Mesenchymal stem cell (in vitro differentiated cells and primary cell): ENCODE data around the gene TENM3.
"Not testable (repeated sequence)": the region's sequence is repeated elsewhere in the genome, so short reads cannot be mapped to it uniquely, and the experiment has no call there.

Experiments used
- DNase-seq: peaks from one replicate; pipeline ENCODE4 v3.0.0-alpha.2; 2013
- H2AFZ ChIP-seq: one replicate; pipeline ENCODE4 v1.6.1; 2013; ENCODE audit warnings: low read depth, mild to moderate bottlenecking, control low read depth, inconsistent platforms, low read length, moderate library complexity
- H2AK5ac ChIP-seq: 2 replicates; pipeline ENCODE4 v1.6.1; 2013; ENCODE audit warnings: low read length, moderate library complexity, mild to moderate bottlenecking, inconsistent platforms; ENCODE audit not compliant: severe bottlenecking
- H2BK120ac ChIP-seq: one replicate; pipeline ENCODE4 v1.6.1; 2013; ENCODE audit warnings: low read depth, mild to moderate bottlenecking, inconsistent platforms, low read length, moderate library complexity
- H2BK12ac ChIP-seq, 2 experiments: one replicate each; pipeline ENCODE4 v1.6.1; 2013; ENCODE audit warnings: inconsistent platforms in 2 of 2, low read length in 2 of 2, mild to moderate bottlenecking in 2 of 2, moderate library complexity in 2 of 2, control low read depth in 1 of 2
- H2BK15ac ChIP-seq: one replicate; pipeline ENCODE4 v1.6.1; 2013; ENCODE audit warnings: mild to moderate bottlenecking, low read depth, inconsistent platforms; ENCODE audit not compliant: poor library complexity, severe bottlenecking
- H2BK5ac ChIP-seq: 2 replicates; pipeline ENCODE4 v1.6.1; 2013; ENCODE audit warnings: low read depth, mild to moderate bottlenecking, low read length, control low read depth, inconsistent platforms; ENCODE audit not compliant: poor library complexity, severe bottlenecking
- H3K14ac ChIP-seq, 2 experiments: one replicate each; pipeline ENCODE4 v1.6.1; 2013; ENCODE audit warnings: inconsistent platforms in 2 of 2, low read length in 2 of 2, control low read depth in 1 of 2, mild to moderate bottlenecking in 1 of 2, moderate library complexity in 1 of 2
- H3K18ac ChIP-seq, 2 experiments: one replicate each; pipeline ENCODE4 v1.6.1; 2013; ENCODE audit warnings: inconsistent platforms in 2 of 2, low read length in 2 of 2, control low read depth in 1 of 2, low read depth in 1 of 2, mild to moderate bottlenecking in 1 of 2
- H3K23ac ChIP-seq, 2 experiments: one replicate each; pipeline ENCODE4 v1.6.1; 2013; ENCODE audit warnings: inconsistent platforms in 2 of 2, low read length in 2 of 2, mild to moderate bottlenecking in 2 of 2, moderate library complexity in 2 of 2, control low read depth in 1 of 2
- H3K27ac ChIP-seq: 2 replicates; pipeline ENCODE4 v1.5.1; 2013; ENCODE audit warnings: mild to moderate bottlenecking, moderate library complexity, low read length, control low read depth, inconsistent platforms; ENCODE audit not compliant: poor library complexity, severe bottlenecking
- H3K27me3 ChIP-seq, 2 experiments: 2 replicates each; pipeline versions ENCODE4 v1.6.1 to v1.7.0; 2013; ENCODE audit warnings: low read length in 2 of 2, mild to moderate bottlenecking in 2 of 2, moderate library complexity in 2 of 2, control low read depth in 1 of 2, inconsistent platforms in 1 of 2; ENCODE audit not compliant: control insufficient read depth in 1 of 2, insufficient read depth in 1 of 2
- H3K36me3 ChIP-seq, 2 experiments: 2 replicates each; pipeline versions ENCODE4 v1.6.1 to v1.7.0; 2013; ENCODE audit warnings: low read length in 2 of 2, control low read depth in 1 of 2, inconsistent platforms in 1 of 2, low read depth in 1 of 2, mild to moderate bottlenecking in 1 of 2; ENCODE audit not compliant: insufficient read depth in 2 of 2, control insufficient read depth in 1 of 2
- H3K4ac ChIP-seq, 2 experiments: one replicate each; pipeline ENCODE4 v1.6.1; 2013; ENCODE audit warnings: inconsistent platforms in 2 of 2, low read length in 2 of 2, mild to moderate bottlenecking in 2 of 2, moderate library complexity in 2 of 2, control low read depth in 1 of 2, low read depth in 1 of 2
- H3K4me1 ChIP-seq: 2 replicates; pipeline ENCODE4 v1.6.1; 2013; ENCODE audit warnings: low read depth, low read length, control low read depth; ENCODE audit not compliant: control insufficient read depth, insufficient read depth
- H3K4me2 ChIP-seq: 2 replicates; pipeline ENCODE4 v1.6.1; 2013; ENCODE audit warnings: low read length, mild to moderate bottlenecking, inconsistent platforms; ENCODE audit not compliant: poor library complexity, severe bottlenecking
- H3K4me3 ChIP-seq, 2 experiments: 2 replicates each; pipeline versions ENCODE4 v1.5.1 to v1.7.0; 2013; ENCODE audit warnings: low read length in 2 of 2, mild to moderate bottlenecking in 2 of 2, control low read depth in 1 of 2, low read depth in 1 of 2; ENCODE audit not compliant: insufficient read depth in 1 of 2
- H3K79me1 ChIP-seq: replicated peaks from 2 replicates; pipeline ENCODE4 v1.6.1; 2013; ENCODE audit warnings: mild to moderate bottlenecking, control low read depth, low read length, inconsistent platforms; ENCODE audit not compliant: poor library complexity, severe bottlenecking
- H3K9ac ChIP-seq: 2 replicates; pipeline ENCODE4 v1.7.0; 2013; ENCODE audit warnings: mild to moderate bottlenecking, low read length, moderate library complexity
- H3K9me3 ChIP-seq: 2 replicates; pipeline ENCODE4 v1.7.0; 2013; ENCODE audit warnings: mild to moderate bottlenecking, low read length; ENCODE audit not compliant: control insufficient read depth
- H4K8ac ChIP-seq: one replicate; pipeline ENCODE4 v1.6.1; 2013; ENCODE audit warnings: inconsistent platforms, mild to moderate bottlenecking, low read length, moderate library complexity
- H4K91ac ChIP-seq: one replicate; pipeline ENCODE4 v1.6.1; 2013; ENCODE audit warnings: mild to moderate bottlenecking, low read length, inconsistent platforms
- WGBS: methylation state at CpG from one replicate; pipeline ENCODE4 v1.1.7; 2013; ENCODE audit warnings: mixed read lengths; 5-methylcytosine and 5-hydroxymethylcytosine counted together

Gene TENM3

DNA sequence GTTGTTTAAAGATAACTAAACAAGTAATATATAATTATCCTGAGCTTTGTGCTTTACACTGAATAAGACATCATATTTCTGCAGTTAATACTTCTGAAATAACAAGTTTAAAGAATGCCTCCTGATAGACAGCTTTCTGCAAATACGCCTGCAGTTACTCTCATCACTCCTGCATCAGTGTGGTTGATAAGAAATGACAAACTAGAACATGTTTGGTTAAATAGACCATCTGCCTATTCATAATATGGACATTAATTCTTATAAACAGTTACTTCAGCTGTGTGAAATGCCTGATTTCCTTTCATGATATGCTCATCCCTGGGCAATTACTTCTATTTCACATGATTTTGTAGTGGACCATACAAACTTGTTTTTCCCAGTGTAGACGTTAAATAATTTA is 7.0 kb upstream of the TENM3 start:
- H2AK5ac ChIP-seq, result no peak overlapping the region
- H3K23ac ChIP-seq, result no peak overlapping the region
- H2BK5ac ChIP-seq, result no peak overlapping the region
- no peak overlapping the region for H3K4me3 ChIP-seq
- peaks cover 0 to 3% of the 10 kb centered on the region in 2 experiments for H3K36me3 ChIP-seq
- H3K4ac ChIP-seq, result no peak overlapping the region
- 83% methylated on average over 1 of the region's 2 CpGs for WGBS
- no peak overlapping the region for H4K91ac ChIP-seq
- DNase-seq, result no peak
- peaks cover 15% of the 10 kb centered on the region for H3K4me1 ChIP-seq
- no peak overlapping the region for H2BK15ac ChIP-seq
- H3K9me3 ChIP-seq, result no peaks in the 10 kb centered on the region
- no peak overlapping the region for H3K9ac ChIP-seq
- H2BK120ac ChIP-seq, result no peak overlapping the region
- no peak overlapping the region for H3K14ac ChIP-seq
- no peaks in the 10 kb centered on the region for H3K27me3 ChIP-seq
- no peak overlapping the region for H2BK12ac ChIP-seq
- no peak overlapping the region for H3K27ac ChIP-seq
- H3K79me1 ChIP-seq, result peaks cover 19% of the 10 kb centered on the region
- H3K4me2 ChIP-seq, result no peak overlapping the region
- H2AFZ ChIP-seq, result no peak overlapping the region
- no peak overlapping the region for H4K8ac ChIP-seq
- H3K18ac ChIP-seq, result no peak overlapping the region

DNA sequence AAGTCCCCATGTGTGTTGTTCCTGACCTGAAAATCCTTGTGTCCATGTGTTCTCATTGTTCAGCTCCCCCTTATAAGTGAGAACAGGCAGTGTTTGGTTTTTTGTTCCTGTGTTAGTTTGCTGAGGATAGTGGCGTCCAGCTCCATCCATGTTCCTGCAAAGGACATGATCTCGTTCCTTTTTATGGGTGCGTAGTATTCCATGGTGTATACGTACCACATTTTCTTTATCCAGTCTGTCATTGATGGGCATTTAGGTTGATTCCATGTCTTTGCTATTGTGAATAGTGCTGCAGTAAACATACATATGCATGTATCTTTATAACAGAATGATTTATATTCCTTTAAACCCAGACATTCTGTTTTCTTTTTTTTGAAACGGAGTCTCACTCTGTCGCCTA is 6.2 kb upstream of the TENM3 start:
- not testable (repeated sequence) for H2BK12ac ChIP-seq, H3K9ac ChIP-seq

DNA sequence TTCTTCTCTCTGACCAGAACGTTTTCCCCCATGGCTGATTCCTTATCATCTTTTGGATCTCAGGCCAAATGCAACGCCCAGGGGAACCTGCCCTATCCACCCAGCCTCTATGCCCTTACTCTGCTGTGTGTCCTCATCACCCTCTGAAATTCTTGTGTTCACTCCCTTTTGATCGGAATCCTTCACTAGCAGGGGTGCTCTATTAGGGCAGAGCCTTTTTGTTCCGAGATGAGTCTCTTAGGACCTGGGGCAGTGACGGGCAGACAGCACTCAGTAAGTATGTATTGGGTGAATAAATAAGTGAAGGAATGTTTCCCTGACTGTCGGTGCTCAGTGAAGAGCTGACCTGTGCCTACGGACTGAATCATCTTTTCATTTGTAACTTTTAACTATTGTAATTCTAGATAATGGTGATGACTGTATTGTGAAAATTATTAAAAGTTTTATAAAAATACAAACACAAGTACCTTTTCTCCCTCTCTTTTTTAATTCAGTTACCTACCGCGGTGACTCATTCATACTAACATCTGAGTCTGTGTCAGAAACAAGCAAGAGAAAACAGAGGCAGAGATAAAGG is 4.8 kb upstream of the TENM3 start:
- peak overlapping the region; percentile 79 for H3K27ac ChIP-seq
- no peaks in the 10 kb centered on the region for H3K27me3 ChIP-seq
- H2BK12ac ChIP-seq, result no peak overlapping the region
- WGBS, result 33% methylated on average over 5 of the region's 9 CpGs
- peaks cover 13% of the 10 kb centered on the region for H3K4me1 ChIP-seq
- no peaks in the 10 kb centered on the region for H3K9me3 ChIP-seq
- no peak overlapping the region for H3K9ac ChIP-seq
- H3K4ac ChIP-seq, result no peak overlapping the region
- no peak overlapping the region for H3K23ac ChIP-seq
- peaks cover 14% of the 10 kb centered on the region for H3K79me1 ChIP-seq
- no peak overlapping the region for H4K91ac ChIP-seq
- H3K36me3 ChIP-seq, result no peaks in the 10 kb centered on the region
- no peak for DNase-seq
- H3K4me2 ChIP-seq, result peak overlapping the region; percentile 35
- no peak overlapping the region for H2BK15ac ChIP-seq
- H2BK5ac ChIP-seq, result no peak overlapping the region
- no peak overlapping the region for H4K8ac ChIP-seq
- H2AK5ac ChIP-seq, result peak overlapping the region; percentile 7
- no peak overlapping the region for H3K4me3 ChIP-seq
- no peak overlapping the region for H3K14ac ChIP-seq
- H3K18ac ChIP-seq, result no peak overlapping the region
- no peak overlapping the region for H2AFZ ChIP-seq
- H2BK120ac ChIP-seq, result no peak overlapping the region

More for the DNA sequence above, 6.2 kb upstream of the TENM3 start:
- not testable (repeated sequence) for H4K8ac ChIP-seq, H3K14ac ChIP-seq, H2BK15ac ChIP-seq, H3K27ac ChIP-seq, H2AFZ ChIP-seq, H4K91ac ChIP-seq, H3K4ac ChIP-seq, H2BK120ac ChIP-seq, H3K18ac ChIP-seq, H3K9me3 ChIP-seq, H3K23ac ChIP-seq, H3K4me2 ChIP-seq, H2BK5ac ChIP-seq, H3K27me3 ChIP-seq, H3K4me3 ChIP-seq, H2AK5ac ChIP-seq, H3K36me3 ChIP-seq, DNase-seq
- WGBS, result 87% methylated on average over 5 of the region's 6 CpGs
- Histone ChIP-seq H3K79me1 (peaks cover 14% of the 10 kb centered on the region), H3K4me1 (peaks cover 13% of the 10 kb centered on the region)

DNA sequence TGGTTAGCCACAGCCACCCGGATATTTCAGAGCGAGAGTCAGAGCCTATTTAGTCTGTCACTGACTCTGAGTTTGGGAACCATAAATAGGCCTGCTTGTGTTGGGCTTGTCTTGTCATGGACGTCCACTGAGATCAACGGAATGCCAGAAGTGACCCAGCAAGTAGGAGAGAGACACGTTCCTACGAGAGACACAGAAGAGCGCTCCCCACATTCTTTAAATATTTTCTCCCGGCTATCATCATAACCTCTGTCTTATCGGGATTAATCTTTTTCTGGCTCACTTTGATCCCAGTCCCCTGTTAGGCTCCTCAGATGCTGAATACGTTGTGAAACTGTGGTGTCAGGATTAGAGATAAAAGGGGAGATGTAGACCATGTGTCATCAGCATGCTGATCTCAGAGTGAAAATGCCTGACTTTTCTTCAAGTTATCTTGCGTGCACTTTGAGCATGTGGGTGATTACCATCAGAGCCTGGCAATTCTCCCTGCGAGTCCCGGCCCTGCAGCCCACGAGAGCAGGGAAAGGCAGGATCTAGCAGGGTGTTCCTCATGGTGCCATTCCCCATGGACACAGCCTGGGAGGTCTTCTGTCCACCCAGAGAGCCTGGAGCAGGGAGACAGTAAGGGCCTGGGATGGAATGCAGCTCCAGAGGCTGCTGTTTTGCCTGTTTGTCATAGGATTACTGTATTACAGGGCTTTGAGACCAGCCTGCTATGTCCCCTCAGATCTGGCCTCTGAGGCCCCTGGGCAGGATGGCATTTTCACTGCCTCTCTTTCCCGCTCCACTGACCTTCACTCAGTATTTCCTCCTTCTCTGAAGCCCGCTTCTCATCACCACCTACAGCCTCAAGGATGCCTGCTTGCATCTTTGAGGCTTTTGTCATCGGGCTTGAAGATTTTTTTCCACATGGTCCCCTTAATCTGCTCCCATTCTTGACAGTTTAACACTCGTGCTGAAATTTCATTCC is 2.8 kb upstream of the TENM3 start:
- no peak overlapping the region for H2AFZ ChIP-seq
- peak overlapping the region; percentile 3 for H2BK5ac ChIP-seq
- peak overlapping the region; percentile 76 for H2AK5ac ChIP-seq
- no peak overlapping the region for H2BK120ac ChIP-seq
- peak overlapping the region; percentile 71 for H3K9ac ChIP-seq
- H4K8ac ChIP-seq, result no peak overlapping the region
- peak; percentile 70 for DNase-seq
- H3K27me3 ChIP-seq, result no peaks in the 10 kb centered on the region
- H3K14ac ChIP-seq, result no peak overlapping the region
- no peak overlapping the region for H3K4ac ChIP-seq
- H3K36me3 ChIP-seq, result no peaks in the 10 kb centered on the region
- H3K9me3 ChIP-seq, result no peaks in the 10 kb centered on the region
- H4K91ac ChIP-seq, result no peak overlapping the region
- no peak overlapping the region for H3K23ac ChIP-seq
- no peak overlapping the region for H2BK15ac ChIP-seq
- peak overlapping the region in 1 of 2 experiments; percentile 39 for H3K4me3 ChIP-seq
- H3K4me2 ChIP-seq, result no peak overlapping the region
- no peak overlapping the region for H3K18ac ChIP-seq
- H2BK12ac ChIP-seq, result no peak overlapping the region
- WGBS, result 30% methylated on average over 15 of the region's 18 CpGs
- peaks cover 12% of the 10 kb centered on the region for H3K79me1 ChIP-seq
- peaks cover 13% of the 10 kb centered on the region for H3K4me1 ChIP-seq
- H3K27ac ChIP-seq, result peak overlapping the region; percentile 85
